Neural cell (in vitro differentiated cells): ENCODE measurements around the gene ATP6V1F. TPM values are rescaled to one million over a fixed set of nuclear protein-coding genes. Genes with fewer than 3 reads are reported as not detected.

ENCODE experiments used
- H2AFZ ChIP-seq: fragments of 200-600, 300-800 bp; sonication (generic), shearing (Covaris generic); 2 replicates; pipeline ENCODE4 v1.6.0; 2014; ENCODE audit warnings: low read depth, mild to moderate bottlenecking, antibody characterized with exemption, low read length, moderate library complexity
- H3F3A ChIP-seq: fragments of 200-600 bp; shearing (Covaris generic); 2 replicates; pipeline ENCODE4 v1.6.1; 2016; ENCODE audit warnings: mild to moderate bottlenecking, moderate library complexity, mixed read lengths, antibody characterized with exemption, low read length; ENCODE audit not compliant: insufficient read depth, poor library complexity, severe bottlenecking
- H3K27ac ChIP-seq: fragments of 200-600, 300-800 bp; sonication (generic), shearing (Covaris generic); 2 replicates; pipeline ENCODE4 v1.5.1; 2014; ENCODE audit warnings: mild to moderate bottlenecking, low read length, moderate library complexity
- H3K27me3 ChIP-seq: fragments of 300-800, 200-600 bp; sonication (generic), shearing (Covaris generic); 2 replicates; pipeline ENCODE4 v1.6.0; 2014; ENCODE audit warnings: mild to moderate bottlenecking, low read depth, low read length, moderate library complexity; ENCODE audit not compliant: insufficient read depth
- H3K36me3 ChIP-seq: fragments of 300-800, 200-600 bp; sonication (generic), shearing (Covaris generic); 2 replicates; pipeline ENCODE4 v1.5.1; 2014; ENCODE audit warnings: mild to moderate bottlenecking, antibody characterized with exemption, low read length, moderate library complexity; ENCODE audit not compliant: insufficient read depth
- H3K4me2 ChIP-seq: fragments of 300-800, 200-600 bp; sonication (generic), shearing (Covaris generic); 2 replicates; pipeline ENCODE4 v1.6.0; 2014; ENCODE audit warnings: mild to moderate bottlenecking, low read length
- H3K4me3 ChIP-seq: fragments of 300-800, 200-600 bp; sonication (generic), shearing (Covaris generic); 2 replicates; pipeline ENCODE4 v1.5.1; 2014; ENCODE audit warnings: mild to moderate bottlenecking, low read length, moderate library complexity
- H3K79me2 ChIP-seq: fragments of 200-600 bp; shearing (Covaris generic); replicated peaks from 2 replicates; pipeline ENCODE4 v1.6.0; 2014; ENCODE audit warnings: mild to moderate bottlenecking, low read length, moderate library complexity; ENCODE audit not compliant: insufficient read depth
- H3K9ac ChIP-seq: fragments of 300-800, 200-600 bp; sonication (generic), shearing (Covaris generic); 2 replicates; pipeline ENCODE4 v1.6.1; 2016; ENCODE audit warnings: mild to moderate bottlenecking, low read length, mixed read lengths
- H3K9me2 ChIP-seq: fragments of 200-600 bp; shearing (Covaris generic); 2 replicates; pipeline ENCODE4 v1.6.1; 2016; ENCODE audit warnings: mild to moderate bottlenecking, low read length, mixed read lengths; ENCODE audit not compliant: insufficient read depth
- H3K9me3 ChIP-seq: fragments of 200-600, 300-800 bp; sonication (generic), shearing (Covaris generic); 2 replicates; pipeline ENCODE4 v1.6.1; 2016; ENCODE audit warnings: mild to moderate bottlenecking, mixed run types, low read length, moderate library complexity, mixed read lengths
- H4K20me1 ChIP-seq: fragments of 200-600 bp; shearing (Covaris generic); 2 replicates; pipeline ENCODE4 v1.6.1; 2016; ENCODE audit warnings: mild to moderate bottlenecking, mixed run types; ENCODE audit not compliant: insufficient read depth
- CTCF ChIP-seq: fragments of 450-650 bp; IDR thresholded peaks from 2 replicates; pipeline ENCODE4 v1.5.1; 2014; ENCODE audit warnings: antibody characterized with exemption, mild to moderate bottlenecking, moderate library complexity; ENCODE audit not compliant: poor library complexity, severe bottlenecking
- EP300 ChIP-seq: fragments of 450-650 bp; conservative IDR thresholded peaks from 2 replicates; pipeline ENCODE4 v1.6.1; 2014; ENCODE audit warnings: antibody characterized with exemption, mild to moderate bottlenecking, moderate library complexity; ENCODE audit not compliant: poor library complexity, severe bottlenecking
- EZH2 ChIP-seq: fragments of 200-600, 300-800 bp; shearing (Covaris generic), sonication (generic); IDR thresholded peaks from 2 replicates; pipeline ENCODE4 v1.6.1; 2014; ENCODE audit warnings: antibody characterized with exemption, low read length, borderline replicate concordance, mild to moderate bottlenecking; ENCODE audit not compliant: insufficient read depth, poor library complexity, severe bottlenecking
- MXI1 ChIP-seq: fragments of 450-650 bp; conservative IDR thresholded peaks from 2 replicates; pipeline ENCODE4 v1.6.1; 2014; ENCODE audit warnings: antibody characterized with exemption, mild to moderate bottlenecking; ENCODE audit not compliant: poor library complexity, severe bottlenecking
- POLR2AphosphoS5 ChIP-seq: IDR thresholded peaks from 2 replicates; pipeline ENCODE4 v1.6.1; 2012
- RAD21 ChIP-seq: fragments of 450-650 bp; conservative IDR thresholded peaks from 2 replicates; pipeline ENCODE4 v1.6.1; 2014; ENCODE audit warnings: antibody characterized with exemption, mild to moderate bottlenecking, moderate library complexity
- REST ChIP-seq: IDR thresholded peaks from 2 replicates; pipeline ENCODE4 v1.6.1; 2012; ENCODE audit warnings: borderline replicate concordance
- SMC3 ChIP-seq: fragments of 450-650 bp; conservative IDR thresholded peaks from 2 replicates; pipeline ENCODE4 v1.6.1; 2014; ENCODE audit warnings: antibody characterized with exemption, mild to moderate bottlenecking, moderate library complexity; ENCODE audit not compliant: poor library complexity
- TAF1 ChIP-seq: IDR thresholded peaks from 2 replicates; pipeline ENCODE4 v1.6.1; 2012; ENCODE audit warnings: low read depth
- polyA plus RNA-seq: library from polyadenylated mRNA; depleted of rRNA; stranded (reverse); fragments of >200 nt; gene quantifications from 2 replicates; pipeline ENCODE4 v1.2.3, GENCODE V29; 2014

The ATP6V1F gene
- polyA plus RNA-seq, 1 donor from 2014 or later = 246 TPM

- H3K4me3 ChIP-seq = no peak overlapping the region
- no peaks in the 10 kb centered on the region for H4K20me1 ChIP-seq
- H3K36me3 ChIP-seq = no peaks in the 10 kb centered on the region
- no peak overlapping the region for H3K4me2 ChIP-seq
- no peak overlapping the region for H3K9ac ChIP-seq
- H3F3A ChIP-seq = no peaks in the 10 kb centered on the region
- H3K79me2 ChIP-seq = no peaks in the 10 kb centered on the region
- H3K9me2 ChIP-seq = no peaks in the 10 kb centered on the region
- H3K27me3 ChIP-seq = peaks cover 9% of the 10 kb centered on the region
- no peak overlapping the region for H3K27ac ChIP-seq
- TF ChIP-seq CTCF (no peak), RAD21 (no peak), EP300 (no peak), MXI1 (no peak), EZH2 (no peak), TAF1 (no peak), POLR2AphosphoS5 (no peak), REST (no peak), SMC3 (no peak)
- no peak overlapping the region for H2AFZ ChIP-seq
- no peaks in the 10 kb centered on the region for H3K9me3 ChIP-seq
Observed at GRCh38 chr7:128874140-128875031, 11.7 kb downstream of the ATP6V1F start.

- no peaks in the 10 kb centered on the region for H3K9me2 ChIP-seq
- no peak overlapping the region for H2AFZ ChIP-seq
- H4K20me1 ChIP-seq = no peaks in the 10 kb centered on the region
- no peaks in the 10 kb centered on the region for H3K36me3 ChIP-seq
- TF ChIP-seq SMC3 (no peak), REST (no peak), CTCF (no peak)
- peaks cover 1% of the 10 kb centered on the region for H3K27me3 ChIP-seq
- H3K4me2 ChIP-seq = no peak overlapping the region
- H3K27ac ChIP-seq = no peak overlapping the region
- no peak overlapping the region for H3K4me3 ChIP-seq
- H3K79me2 ChIP-seq = no peaks in the 10 kb centered on the region
- H3F3A ChIP-seq = no peaks in the 10 kb centered on the region
- no peaks in the 10 kb centered on the region for H3K9me3 ChIP-seq
- H3K9ac ChIP-seq = no peak overlapping the region
Observed at GRCh38 chr7:128875523-128875948, 12.9 kb downstream of the ATP6V1F start.
